Measurements from ENCODE around the gene GPR156.

- TF ChIP-seq SUZ12 (IDR thresholded peaks at IDR 0.05) (no peak), HDGF (IDR thresholded peaks at IDR 0.05; ENCODE audit: borderline replicate concordance) (no peak), FOXA1 (IDR thresholded peaks at IDR 0.05) (no peak), SP1 (IDR thresholded peaks at IDR 0.05) (no peak), BHLHE40 (IDR thresholded peaks at IDR 0.05; ENCODE audit: borderline replicate concordance) (no peak), L3MBTL2 (conservative IDR thresholded peaks at IDR 0.05) (no peak), NFRKB (IDR thresholded peaks at IDR 0.05) (no peak), FOXM1 (IDR thresholded peaks at IDR 0.05; ENCODE audit: borderline replicate concordance) (no peak)
These were observed 145.9 kb downstream of the GPR156 start for GRCh38 chr3:120139140-120139539.

All from HEK293T (cell line).